B cell (primary cell): Measurements from ENCODE around the gene TNFRSF1B. TPM values are rescaled to one million over a fixed set of nuclear protein-coding genes. Genes with fewer than 3 reads are reported as not detected.
A peak's percentile ranks its signal among the peaks of the same experiment; 100 is the strongest.

Experiments used
- ATAC-seq: fragments of 200-7000 bp; cut with Tn5 transposase; one replicate; pipeline ENCODE4 v1.10.0; 2021; ENCODE audit warnings: low read depth, mild to moderate bottlenecking, moderate number of reproducible peaks, moderate library complexity
- CTCF ChIA-PET: fragments of 350-600 bp; sonication (Branson Sonifier 250); formaldehyde crosslinking; loops from one replicate; lab custom pipeline; 2021; ENCODE audit warnings: antibody characterized with exemption, inconsistent platforms; lab: Charles Lee
- POLR2A ChIA-PET: fragments of 350-600 bp; sonication (Branson Sonifier 250); formaldehyde crosslinking; loops from one replicate; lab custom pipeline; 2021; ENCODE audit warnings: antibody characterized with exemption; lab: Charles Lee
- DNase-seq: peaks from one replicate; pipeline ENCODE4 v3.0.0; 2013
- H2AFZ ChIP-seq: 2 replicates; pipeline ENCODE4 v1.6.1; 2012; ENCODE audit warnings: mild to moderate bottlenecking, low read depth, low read length; ENCODE audit not compliant: insufficient read depth, poor library complexity, severe bottlenecking
- H3K27ac ChIP-seq, 2 donors: 1 replicate in 1 of 2; 2 replicates in 1 of 2; pipeline ENCODE4 v1.5.1; 2012 to 2013; ENCODE audit warnings: low read length in 2 of 2, mild to moderate bottlenecking in 2 of 2, moderate library complexity in 1 of 2
- H3K27me3 ChIP-seq, 4 experiments: fragments of 200-600 bp in 1 of 4; sonication (generic) in 1 of 4; replicated peaks in 1 of 4; 1 replicate in 2 of 4; 2 replicates in 2 of 4; pipeline versions ENCODE4 v1.6.1 to v1.7.0; 2013 to 2016; ENCODE audit warnings: low read length in 3 of 4, mild to moderate bottlenecking in 2 of 4, mixed read lengths in 1 of 4, moderate library complexity in 1 of 4; ENCODE audit not compliant: insufficient read depth in 4 of 4, control insufficient read depth in 3 of 4; ENCODE audit errors: control extremely low read depth in 1 of 4
- H3K36me3 ChIP-seq, 2 experiments: replicated peaks in 1 of 2; 1 replicate in 1 of 2; 2 replicates in 1 of 2; pipeline versions ENCODE4 v1.6.1 to v1.7.1; 2013; ENCODE audit warnings: low read length in 1 of 2; ENCODE audit not compliant: insufficient read depth in 2 of 2, control insufficient read depth in 1 of 2; ENCODE audit errors: control extremely low read depth in 1 of 2, extremely low read depth in 1 of 2
- H3K4me1 ChIP-seq, 2 donors: fragments of 200-600 bp in 1 of 2; sonication (generic) in 1 of 2; 1 replicate in 1 of 2; 2 replicates in 1 of 2; pipeline versions ENCODE4 v1.5.1 to v1.6.1; 2013 to 2017; ENCODE audit warnings: low read length in 2 of 2; ENCODE audit not compliant: control insufficient read depth in 2 of 2, insufficient read depth in 2 of 2
- H3K4me2 ChIP-seq: replicated peaks from 2 replicates; pipeline ENCODE3; 2012; ENCODE audit warnings: mild to moderate bottlenecking, low read depth, low read length; ENCODE audit not compliant: poor library complexity, severe bottlenecking
- H3K4me3 ChIP-seq, 5 experiments: fragments of 200-600 bp in 1 of 5; sonication (generic) in 1 of 5; 1 replicate in 3 of 5; 2 replicates in 2 of 5; pipeline versions ENCODE4 v1.5.1 to v1.7.0; 2011 to 2016; ENCODE audit warnings: low read length in 4 of 5, mild to moderate bottlenecking in 4 of 5, low read depth in 2 of 5, control low read depth in 1 of 5, moderate library complexity in 1 of 5; ENCODE audit not compliant: insufficient read depth in 1 of 5; ENCODE audit errors: control extremely low read depth in 1 of 5, extremely low read depth in 1 of 5
- H3K79me2 ChIP-seq: fragments of 200-600 bp; sonication (generic); one replicate; pipeline ENCODE4 v1.6.0; 2016; ENCODE audit warnings: low read length; ENCODE audit not compliant: control insufficient read depth, insufficient read depth
- H3K9ac ChIP-seq: fragments of 200-600 bp; sonication (generic); 2 replicates; pipeline ENCODE4 v1.6.1; 2017; ENCODE audit warnings: mild to moderate bottlenecking, low read length, moderate library complexity
- H3K9me3 ChIP-seq, 3 donors: one replicate each; pipeline versions ENCODE4 v1.6.1 to v1.7.1; 2013; ENCODE audit warnings: low read length in 2 of 3; ENCODE audit not compliant: control insufficient read depth in 2 of 3, insufficient read depth in 1 of 3; ENCODE audit errors: control extremely low read depth in 1 of 3
- H4K20me1 ChIP-seq: 2 replicates; pipeline ENCODE4 v1.6.0; 2012; ENCODE audit warnings: mild to moderate bottlenecking, low read length; ENCODE audit not compliant: insufficient read depth, control insufficient read depth, poor library complexity, severe bottlenecking
- H3K27ac Mint-ChIP-seq: one replicate; pipeline ENCODE4 v1.8.0; 2021; ENCODE audit warnings: mixed read lengths
- H3K27me3 Mint-ChIP-seq: one replicate; pipeline ENCODE4 v1.8.0; 2021; ENCODE audit warnings: mixed read lengths
- H3K4me1 Mint-ChIP-seq: one replicate; pipeline ENCODE4 v1.8.0; 2021; ENCODE audit warnings: mixed read lengths
- H3K4me3 Mint-ChIP-seq: one replicate; pipeline ENCODE4 v1.8.0; 2021; ENCODE audit warnings: mixed read lengths
- H3K9me3 Mint-ChIP-seq: one replicate; pipeline ENCODE4 v1.8.0; 2022; ENCODE audit warnings: mixed read lengths; ENCODE audit not compliant: insufficient read depth
- CTCF ChIP-seq: fragments of 200-600 bp; IDR thresholded peaks from one replicate; pipeline ENCODE4 v1.8.0; 2022; ENCODE audit warnings: antibody characterized with exemption, mild to moderate bottlenecking
- EZH2 ChIP-seq: IDR thresholded peaks from 2 replicates; pipeline ENCODE4 v1.6.1; 2012; ENCODE audit warnings: borderline replicate concordance, low read depth, mild to moderate bottlenecking, moderate library complexity, low read length; ENCODE audit not compliant: insufficient read depth, poor library complexity, severe bottlenecking
- WGBS: methylation state at CpG from one replicate; pipeline ENCODE4 v1.1.5; 2013; ENCODE audit warnings: missing lambda C conversion rate; ENCODE audit not compliant: insufficient coverage; 5-methylcytosine and 5-hydroxymethylcytosine counted together
- intact Hi-C: fragments of 100-400 bp; cut with micrococcal nuclease; formaldehyde crosslinking; loops from one replicate; pipeline ENCODE4 v1.10.0; 2022
- polyA plus RNA-seq: library from polyadenylated mRNA; depleted of rRNA; stranded (reverse); fragments of >200 nt; gene quantifications from 2 replicates; pipeline ENCODE4 v1.2.3, GENCODE V29; 2012
- total RNA-seq, 2 donors: library from RNA; stranded (reverse); fragments of 120-200 nt in 1 of 2; gene quantifications; 1 replicate in 1 of 2; 2 replicates in 1 of 2; pipeline versions ENCODE4 v1.2.3 to v1.2.4, GENCODE V29; 2013 to 2022

The TNFRSF1B gene
- total and polyA plus RNA-seq, 2 donors (not counting 1 experiment from before 2014, with no cell fraction given) = 37.7 to 99.4 TPM

DNA sequence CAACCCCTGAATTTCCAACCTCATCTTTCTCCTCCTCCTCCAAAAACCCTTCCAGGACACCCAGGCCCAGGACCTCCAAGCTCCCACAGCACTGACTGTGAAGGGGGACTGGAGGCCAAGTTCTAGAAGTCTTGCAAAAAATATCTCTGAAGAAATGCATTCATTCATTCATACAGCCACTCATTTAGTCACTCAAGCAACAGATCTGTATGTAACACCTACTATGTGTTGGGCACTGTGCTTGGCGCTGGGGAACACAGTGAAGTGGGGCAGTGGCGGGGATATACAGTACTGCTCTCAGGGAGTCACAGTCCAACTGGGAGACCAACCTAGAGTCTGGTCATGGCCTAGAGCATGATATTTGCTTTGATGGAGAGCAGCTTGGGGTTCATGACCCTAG is 15.3 kb upstream of the TNFRSF1B start:
- Histone ChIP-seq H3K79me2 (no peaks in the 10 kb centered on the region), H2AFZ (no peak overlapping the region), H4K20me1 (no peaks in the 10 kb centered on the region), H3K4me2 (peak overlapping the region; percentile 72), H3K36me3 (no peaks in the 10 kb centered on the region), H3K9ac (peak overlapping the region; percentile 6), H3K4me3 (peak overlapping the region in 1 of 5 experiments; percentile 22), H3K27me3 (no peaks in the 10 kb centered on the region), H3K9me3 (peaks cover 0 to 17% (median 0%) of the 10 kb centered on the region in 3 donors), H3K4me1 (peaks cover 75 to 91% of the 10 kb centered on the region in 2 donors), H3K27ac (peak overlapping the region; percentile 93)
- WGBS = 100% methylated on average over 2 of the region's 2 CpGs
- intact Hi-C loops = loop anchor here (10.0 kb wide), 1 partner anchor 247 kb away; no protein-coding TSS in a partner anchor
- no peak for DNase-seq
- ChIA-PET CTCF (interaction anchor here (1.4 to 15.1 kb wide), 7 partner anchors 10 to 57 kb away, joined by 3 to 169 read pairs (median 6); no protein-coding TSS in a partner anchor), POLR2A (interaction anchor here (1.1 to 5.2 kb wide), 7 partner anchors 10 to 59 kb away, joined by 4 to 30 read pairs (median 7); no protein-coding TSS in a partner anchor)
- ATAC-seq = no peak
- H3K27me3 Mint-ChIP-seq = no peaks in the 10 kb centered on the region
- H3K9me3 Mint-ChIP-seq = no peaks in the 10 kb centered on the region
- peak overlapping the region; percentile 92 for H3K27ac Mint-ChIP-seq
- H3K4me3 Mint-ChIP-seq = peak overlapping the region; percentile 69
- peaks cover 87% of the 10 kb centered on the region for H3K4me1 Mint-ChIP-seq
- TF ChIP-seq EZH2 = no peak

- TF ChIP-seq EZH2 = no peak
- TF ChIP-seq CTCF = no peak
- Histone ChIP-seq H3K9me3 (peaks cover 0 to 17% (median 0%) of the 10 kb centered on the region in 3 donors), H3K4me2 (peak overlapping the region; percentile 72), H2AFZ (no peak overlapping the region), H3K79me2 (no peaks in the 10 kb centered on the region), H3K27ac (peak overlapping the region; percentile 93), H3K9ac (peak overlapping the region; percentile 19), H3K4me3 (peak overlapping the region in 2 of 5 experiments; percentile 15 to 43), H4K20me1 (no peaks in the 10 kb centered on the region), H3K36me3 (no peaks in the 10 kb centered on the region), H3K4me1 (peaks cover 74 to 91% of the 10 kb centered on the region in 2 donors), H3K27me3 (no peaks in the 10 kb centered on the region)
- peak; percentile 92 for DNase-seq
- WGBS = 24% methylated on average over 6 of the region's 7 CpGs
- POLR2A ChIA-PET = interaction anchor here (0.5 to 5.2 kb wide), 13 partner anchors 8 to 133 kb away, joined by 4 to 30 read pairs (median 5); partner anchors contain the start of gene MIIP
- H3K27me3 Mint-ChIP-seq = no peaks in the 10 kb centered on the region
- no peaks in the 10 kb centered on the region for H3K9me3 Mint-ChIP-seq
- peak overlapping the region; percentile 92 for H3K27ac Mint-ChIP-seq
- peaks cover 85% of the 10 kb centered on the region for H3K4me1 Mint-ChIP-seq
- intact Hi-C loops = loop anchor here (1.0 to 10.0 kb wide), 6 partner anchors 9 to 248 kb away; no protein-coding TSS in a partner anchor
- peak overlapping the region; percentile 69 for H3K4me3 Mint-ChIP-seq
- peak; percentile 72 for ATAC-seq
- CTCF ChIA-PET = interaction anchor here (1.1 to 15.1 kb wide), 11 partner anchors 9 to 58 kb away, joined by 3 to 169 read pairs (median 3); no protein-coding TSS in a partner anchor
Measured at GRCh38 chr1:12152113-12152891, 14.5 kb upstream of the TNFRSF1B start.
